Mesodermal cell (in vitro differentiated cells): ENCODE data around the gene AHSG.
"Not testable (repeated sequence)": the region's sequence is repeated elsewhere in the genome, so short reads cannot be mapped to it uniquely, and the experiment has no call there.

Source experiments
- H3K27ac ChIP-seq: 2 replicates; pipeline ENCODE4 v1.7.0; 2013; ENCODE audit warnings: mild to moderate bottlenecking, low read depth, low read length, moderate library complexity; ENCODE audit not compliant: severe bottlenecking
- H3K36me3 ChIP-seq: 2 replicates; pipeline ENCODE4 v1.7.1; 2013; ENCODE audit warnings: mild to moderate bottlenecking, low read length, moderate library complexity; ENCODE audit not compliant: control insufficient read depth, insufficient read depth
- H3K4me1 ChIP-seq: one replicate; pipeline ENCODE4 v1.7.1; 2013; ENCODE audit warnings: mild to moderate bottlenecking, low read length; ENCODE audit not compliant: insufficient read depth, control insufficient read depth, poor library complexity, severe bottlenecking
- H3K4me3 ChIP-seq: 2 replicates; pipeline ENCODE4 v1.7.0; 2013; ENCODE audit warnings: low read length, control low read depth, mild to moderate bottlenecking; ENCODE audit not compliant: insufficient read depth, poor library complexity, severe bottlenecking; ENCODE audit errors: extremely low read depth
- H3K9me3 ChIP-seq: 2 replicates; pipeline ENCODE4 v1.7.1; 2013; ENCODE audit warnings: mild to moderate bottlenecking, low read length, moderate library complexity; ENCODE audit not compliant: control insufficient read depth
- WGBS, 2 experiments: methylation state at CpG; one replicate each; pipeline ENCODE4 v1.1.5; 2013; ENCODE audit warnings: missing lambda C conversion rate in 2 of 2; ENCODE audit not compliant: insufficient coverage in 2 of 2; 5-methylcytosine and 5-hydroxymethylcytosine counted together

Gene AHSG

GRCh38 chr3:186580785-186581184 lies 32.1 kb upstream of the AHSG start:
- Histone ChIP-seq H3K36me3 (peaks cover 90% of the 10 kb centered on the region), H3K27ac (no peak overlapping the region), H3K9me3 (no peaks in the 10 kb centered on the region), H3K4me3 (no peak overlapping the region), H3K4me1 (peaks cover 3% of the 10 kb centered on the region)
- WGBS, 2 experiments, result no CpG with 5 or more reads among the region's 3 CpGs

GRCh38 chr3:186582541-186582940 lies 30.3 kb upstream of the AHSG start:
- H3K36me3 ChIP-seq, result peaks cover 79% of the 10 kb centered on the region
- H3K9me3 ChIP-seq, result no peaks in the 10 kb centered on the region
- no peak overlapping the region for H3K4me3 ChIP-seq
- H3K4me1 ChIP-seq, result peaks cover 3% of the 10 kb centered on the region
- 93 to 98% methylated on average over 4 to 5 of the region's 6 CpGs for WGBS, 2 experiments
- no peak overlapping the region for H3K27ac ChIP-seq

- Histone ChIP-seq H3K36me3 (peaks cover 68% of the 10 kb centered on the region), H3K4me1 (peaks cover 3% of the 10 kb centered on the region), H3K27ac (no peak overlapping the region), H3K9me3 (no peaks in the 10 kb centered on the region), H3K4me3 (no peak overlapping the region)
- 84 to 87% methylated on average over 3 to 4 of the region's 5 CpGs for WGBS, 2 experiments
Measured at GRCh38 chr3:186583831-186584230, 29.0 kb upstream of the AHSG start.

GRCh38 chr3:186586245-186586644 lies 26.6 kb upstream of the AHSG start:
- H3K9me3 ChIP-seq, H3K27ac ChIP-seq, H3K4me3 ChIP-seq, H3K4me1 ChIP-seq: not testable (repeated sequence)
- 74 to 92% methylated on average over 2 to 8 of the region's 9 CpGs for WGBS, 2 experiments
- H3K36me3 ChIP-seq, result peaks cover 46% of the 10 kb centered on the region

GRCh38 chr3:186587183-186587582 lies 25.7 kb upstream of the AHSG start:
- H3K4me3 ChIP-seq, result no peak overlapping the region
- no peak overlapping the region for H3K27ac ChIP-seq
- peaks cover 39% of the 10 kb centered on the region for H3K36me3 ChIP-seq
- no peaks in the 10 kb centered on the region for H3K9me3 ChIP-seq
- peaks cover 3% of the 10 kb centered on the region for H3K4me1 ChIP-seq

- H3K27ac ChIP-seq, result no peak overlapping the region
- 100% methylated on average over 1 of the region's 2 CpGs; no CpG with 5 or more reads in 1 of the 2 experiments for WGBS, 2 experiments
- peaks cover 3% of the 10 kb centered on the region for H3K4me1 ChIP-seq
- H3K9me3 ChIP-seq, result no peaks in the 10 kb centered on the region
- peaks cover 25% of the 10 kb centered on the region for H3K36me3 ChIP-seq
- H3K4me3 ChIP-seq, result no peak overlapping the region
Measured at GRCh38 chr3:186588632-186589031, 24.2 kb upstream of the AHSG start.

- peaks cover 20% of the 10 kb centered on the region for H3K36me3 ChIP-seq
- peaks cover 2% of the 10 kb centered on the region for H3K4me1 ChIP-seq
- H3K9me3 ChIP-seq, result no peaks in the 10 kb centered on the region
- H3K4me3 ChIP-seq, result no peak overlapping the region
- WGBS, 2 experiments, result no CpG with 5 or more reads among the region's 3 CpGs
- no peak overlapping the region for H3K27ac ChIP-seq
Measured at GRCh38 chr3:186589121-186589520, 23.7 kb upstream of the AHSG start.

GRCh38 chr3:186589856-186590579 lies 22.8 kb upstream of the AHSG start:
- WGBS, 2 experiments, result 91 to 100% methylated on average over 1 to 2 of the region's 5 CpGs
- no peak overlapping the region for H3K27ac ChIP-seq
- H3K9me3 ChIP-seq, result no peaks in the 10 kb centered on the region
- H3K4me1 ChIP-seq, result no peaks in the 10 kb centered on the region
- peaks cover 11% of the 10 kb centered on the region for H3K36me3 ChIP-seq
- no peak overlapping the region for H3K4me3 ChIP-seq

- no peaks in the 10 kb centered on the region for H3K4me1 ChIP-seq
- no peak overlapping the region for H3K4me3 ChIP-seq
- no peak overlapping the region for H3K27ac ChIP-seq
- 88 to 94% methylated on average over 3 to 5 of the region's 7 CpGs for WGBS, 2 experiments
- no peaks in the 10 kb centered on the region for H3K9me3 ChIP-seq
- H3K36me3 ChIP-seq, result peaks cover 5% of the 10 kb centered on the region
Measured at GRCh38 chr3:186590580-186591295, 22.1 kb upstream of the AHSG start.

GRCh38 chr3:186592682-186593081 lies 20.2 kb upstream of the AHSG start:
- 100% methylated on average over 1 of the region's 4 CpGs; no CpG with 5 or more reads in 1 of the 2 experiments for WGBS, 2 experiments
- H3K4me1 ChIP-seq, result no peaks in the 10 kb centered on the region
- no peaks in the 10 kb centered on the region for H3K9me3 ChIP-seq
- no peak overlapping the region for H3K4me3 ChIP-seq
- H3K36me3 ChIP-seq, result no peaks in the 10 kb centered on the region
- H3K27ac ChIP-seq, result no peak overlapping the region

GRCh38 chr3:186593862-186594261 lies 19.0 kb upstream of the AHSG start:
- Histone ChIP-seq H3K4me3 (no peak overlapping the region), H3K4me1 (no peaks in the 10 kb centered on the region), H3K27ac (no peak overlapping the region), H3K36me3 (no peaks in the 10 kb centered on the region), H3K9me3 (no peaks in the 10 kb centered on the region)
- WGBS, 2 experiments, result 87 to 100% methylated on average over 1 to 2 of the region's 3 CpGs
